H7 (cell line): ENCODE results near the gene SLC13A4. TPM values are rescaled to one million over a fixed set of nuclear protein-coding genes. Genes with fewer than 3 reads are reported as not detected.
"Not testable (repeated sequence)": the region's sequence is repeated elsewhere in the genome, so short reads cannot be mapped to it uniquely, and the experiment has no call there.

Experiments
- DNase-seq: peaks from one replicate; pipeline ENCODE4 v3.0.0; 2012
- H3K27me3 ChIP-seq: 2 replicates; pipeline ENCODE4 v1.6.0; 2011; ENCODE audit warnings: mild to moderate bottlenecking, low read length; ENCODE audit not compliant: control insufficient read depth, insufficient read depth
- H3K36me3 ChIP-seq: replicated peaks from 2 replicates; pipeline ENCODE4 v1.5.1; 2011; ENCODE audit warnings: low read length; ENCODE audit not compliant: control insufficient read depth, insufficient read depth
- H3K4me3 ChIP-seq: 2 replicates; pipeline ENCODE4 v1.5.1; 2011; ENCODE audit warnings: low read depth, mild to moderate bottlenecking, control low read depth, low read length, moderate library complexity; ENCODE audit not compliant: insufficient read depth
- total RNA-seq: library from RNA; depleted of rRNA; stranded (reverse); fragments of >200 nt; shearing (Covaris generic); gene quantifications from 2 replicates; pipeline ENCODE4 v1.2.3, GENCODE V29; 2014

SLC13A4 gene
- total RNA-seq, 1 experiment from 2014 or later, result 2.3 TPM

GRCh38 chr7:135737306-135737647 is 9.3 kb upstream of the SLC13A4 start:
- not testable (repeated sequence) for H3K27me3 ChIP-seq, H3K4me3 ChIP-seq, H3K36me3 ChIP-seq, DNase-seq

GRCh38 chr7:135736586-135737305 is 8.8 kb upstream of the SLC13A4 start:
- Histone ChIP-seq H3K4me3 (no peak overlapping the region), H3K27me3 (no peaks in the 10 kb centered on the region), H3K36me3 (no peaks in the 10 kb centered on the region)
- no peak for DNase-seq

- no peaks in the 10 kb centered on the region for H3K27me3 ChIP-seq
- H3K4me3 ChIP-seq, result no peak overlapping the region
- no peaks in the 10 kb centered on the region for H3K36me3 ChIP-seq
- no peak for DNase-seq
These were observed 6.3 kb upstream of the SLC13A4 start for GRCh38 chr7:135734343-135734689.

GRCh38 chr7:135733603-135734342 is 5.8 kb upstream of the SLC13A4 start:
- no peak overlapping the region for H3K4me3 ChIP-seq
- no peaks in the 10 kb centered on the region for H3K36me3 ChIP-seq
- H3K27me3 ChIP-seq, result no peaks in the 10 kb centered on the region
- DNase-seq, result no peak

- H3K27me3 ChIP-seq, result no peaks in the 10 kb centered on the region
- DNase-seq, result no peak
- no peaks in the 10 kb centered on the region for H3K36me3 ChIP-seq
- H3K4me3 ChIP-seq, result no peak overlapping the region
These were observed 3.1 kb upstream of the SLC13A4 start for GRCh38 chr7:135731131-135731530.

GRCh38 chr7:135729230-135729629 is 1.2 kb upstream of the SLC13A4 start:
- H3K36me3 ChIP-seq, result no peaks in the 10 kb centered on the region
- no peak overlapping the region for H3K4me3 ChIP-seq
- H3K27me3 ChIP-seq, result no peaks in the 10 kb centered on the region
- DNase-seq, result no peak

GRCh38 chr7:135726911-135727673 is 894 bp downstream of the SLC13A4 start:
- Histone ChIP-seq H3K27me3 (no peaks in the 10 kb centered on the region), H3K4me3 (no peak overlapping the region), H3K36me3 (no peaks in the 10 kb centered on the region)
- no peak for DNase-seq

GRCh38 chr7:135726276-135726788 is 1.7 kb downstream of the SLC13A4 start:
- H3K27me3 ChIP-seq, result no peaks in the 10 kb centered on the region

GRCh38 chr7:135723411-135723810 is 4.6 kb downstream of the SLC13A4 start:
- no peaks in the 10 kb centered on the region for H3K27me3 ChIP-seq
- DNase-seq, result no peak
- H3K4me3 ChIP-seq, result no peak overlapping the region
- H3K36me3 ChIP-seq, result no peaks in the 10 kb centered on the region

More at GRCh38 chr7:135726276-135726788, 1.7 kb downstream of the SLC13A4 start:
- H3K4me3 ChIP-seq, result no peak overlapping the region
- no peak for DNase-seq
- no peaks in the 10 kb centered on the region for H3K36me3 ChIP-seq

- H3K4me3 ChIP-seq, result no peak overlapping the region
- H3K36me3 ChIP-seq, result no peaks in the 10 kb centered on the region
- peak; percentile 37 for DNase-seq
- H3K27me3 ChIP-seq, result no peaks in the 10 kb centered on the region
These were observed 6.7 kb downstream of the SLC13A4 start for GRCh38 chr7:135721198-135721820.

- no peaks in the 10 kb centered on the region for H3K27me3 ChIP-seq
- DNase-seq, result no peak
- no peaks in the 10 kb centered on the region; the same call in 1 of the 2 replicates for H3K36me3 ChIP-seq
- no peak overlapping the region for H3K4me3 ChIP-seq
These were observed 8.3 kb downstream of the SLC13A4 start for GRCh38 chr7:135719688-135720087.

GRCh38 chr7:135718794-135719437 is 9.1 kb downstream of the SLC13A4 start:
- no peaks in the 10 kb centered on the region; the same call in 1 of the 2 replicates for H3K36me3 ChIP-seq

GRCh38 chr7:135718219-135718618 is 9.8 kb downstream of the SLC13A4 start:
- Histone ChIP-seq H3K27me3 (no peaks in the 10 kb centered on the region), H3K36me3 (no peaks in the 10 kb centered on the region; the same call in 1 of the 2 replicates), H3K4me3 (no peak overlapping the region)
- no peak for DNase-seq

More at GRCh38 chr7:135718794-135719437, 9.1 kb downstream of the SLC13A4 start:
- Histone ChIP-seq H3K4me3 (no peak overlapping the region), H3K27me3 (no peaks in the 10 kb centered on the region)
- no peak for DNase-seq

- DNase-seq, result no peak
- Histone ChIP-seq H3K4me3 (no peak overlapping the region), H3K27me3 (no peaks in the 10 kb centered on the region), H3K36me3 (no peaks in the 10 kb centered on the region; the same call in 1 of the 2 replicates)
These were observed 10.3 kb downstream of the SLC13A4 start for GRCh38 chr7:135717693-135718092.
